Measurements from ENCODE around the gene IFIT3.
"Not testable (repeated sequence)": the region's sequence is repeated elsewhere in the genome, so short reads cannot be mapped to it uniquely, and the experiment has no call there.

Gene IFIT3

DNA sequence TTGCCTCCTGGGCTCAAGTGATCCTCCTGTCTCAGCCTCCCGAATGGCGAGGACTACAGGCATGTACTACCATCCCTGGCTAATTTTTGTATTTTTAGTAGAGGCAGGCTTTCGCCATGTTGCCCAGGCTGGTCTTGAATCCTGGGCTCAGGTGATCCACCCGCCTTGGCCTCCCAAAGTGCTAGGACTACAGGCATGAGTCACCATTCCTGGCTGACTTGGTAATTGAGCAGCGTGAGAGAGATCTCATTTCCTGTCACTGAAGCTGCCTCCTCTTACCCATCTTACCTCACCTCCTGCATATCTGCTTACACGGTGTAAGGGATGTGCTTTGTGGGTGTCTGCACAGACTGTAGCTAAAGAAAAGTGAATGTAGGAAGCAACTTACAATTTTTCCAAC, 9.7 kb downstream of the IFIT3 start:
- DNase-seq: no peak

DNA sequence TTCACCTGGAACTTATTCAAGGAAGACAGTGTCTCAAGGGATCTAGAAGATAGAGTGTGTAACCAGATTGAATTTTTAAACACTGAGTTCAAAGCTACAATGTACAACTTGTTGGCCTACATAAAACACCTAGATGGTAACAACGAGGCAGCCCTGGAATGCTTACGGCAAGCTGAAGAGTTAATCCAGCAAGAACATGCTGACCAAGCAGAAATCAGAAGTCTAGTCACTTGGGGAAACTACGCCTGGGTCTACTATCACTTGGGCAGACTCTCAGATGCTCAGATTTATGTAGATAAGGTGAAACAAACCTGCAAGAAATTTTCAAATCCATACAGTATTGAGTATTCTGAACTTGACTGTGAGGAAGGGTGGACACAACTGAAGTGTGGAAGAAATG, 10.9 kb downstream of the IFIT3 start:
- no peak for DNase-seq

DNA sequence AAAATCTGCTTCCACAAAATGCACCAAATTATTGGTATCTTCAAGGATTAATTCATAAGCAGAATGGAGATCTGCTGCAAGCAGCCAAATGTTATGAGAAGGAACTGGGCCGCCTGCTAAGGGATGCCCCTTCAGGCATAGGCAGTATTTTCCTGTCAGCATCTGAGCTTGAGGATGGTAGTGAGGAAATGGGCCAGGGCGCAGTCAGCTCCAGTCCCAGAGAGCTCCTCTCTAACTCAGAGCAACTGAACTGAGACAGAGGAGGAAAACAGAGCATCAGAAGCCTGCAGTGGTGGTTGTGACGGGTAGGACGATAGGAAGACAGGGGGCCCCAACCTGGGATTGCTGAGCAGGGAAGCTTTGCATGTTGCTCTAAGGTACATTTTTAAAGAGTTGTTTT, 12.1 kb downstream of the IFIT3 start:
- no peak for DNase-seq

DNA sequence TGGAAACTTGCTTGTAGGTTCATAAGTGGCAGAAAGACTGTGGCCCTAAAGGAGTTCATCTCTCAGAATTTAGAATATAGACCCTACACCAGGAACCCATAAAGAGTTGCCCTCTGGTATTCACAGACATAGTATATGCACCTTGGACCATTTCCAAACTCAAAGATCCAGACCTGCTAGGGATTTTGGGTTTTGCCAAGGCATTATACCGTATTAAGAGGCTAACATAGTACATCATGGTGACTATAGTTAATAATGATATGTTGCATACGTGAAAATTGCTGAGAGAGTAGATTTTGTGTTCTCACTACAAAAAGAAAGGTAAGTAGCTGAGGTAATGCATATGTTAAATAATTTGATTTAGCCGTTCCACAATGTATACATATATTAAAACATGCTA, 13.9 kb downstream of the IFIT3 start:
- DNase-seq: no peak

DNA sequence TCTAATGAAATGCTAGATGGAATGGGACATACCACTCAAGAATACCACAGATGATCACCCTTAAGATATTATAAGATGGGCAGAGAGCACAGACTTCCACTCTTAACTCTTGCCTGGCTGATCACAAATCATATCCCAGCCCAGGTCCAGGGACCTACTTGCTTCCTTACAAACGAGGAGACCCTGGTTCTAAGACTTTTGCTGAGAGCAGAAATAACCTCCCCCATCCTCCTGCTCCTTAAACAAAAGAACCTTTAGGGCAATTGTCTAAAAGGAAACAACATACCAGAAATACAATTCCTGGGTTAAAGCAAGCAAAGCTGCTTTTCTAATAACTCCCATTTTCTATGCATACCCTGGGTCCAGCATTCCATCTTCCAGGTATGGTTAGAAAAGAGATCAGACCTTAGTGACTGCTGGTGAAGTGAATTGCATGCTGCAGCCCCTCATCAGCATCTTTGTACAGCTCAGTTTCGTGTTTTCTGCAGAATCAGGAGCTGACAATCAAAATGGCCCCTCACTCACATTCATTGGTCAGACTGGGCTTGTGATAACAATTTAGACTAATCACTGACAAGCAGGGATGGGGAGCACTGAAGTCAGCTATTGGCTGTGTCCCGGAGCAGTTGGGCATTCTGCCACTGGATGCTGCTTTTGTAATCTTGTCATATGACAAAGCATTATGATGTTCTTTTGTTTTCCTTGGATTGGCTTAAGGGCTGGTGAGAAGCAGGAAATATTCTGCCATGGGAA, 14.6 kb downstream of the IFIT3 start:
- peak; percentile 51 for DNase-seq

DNA sequence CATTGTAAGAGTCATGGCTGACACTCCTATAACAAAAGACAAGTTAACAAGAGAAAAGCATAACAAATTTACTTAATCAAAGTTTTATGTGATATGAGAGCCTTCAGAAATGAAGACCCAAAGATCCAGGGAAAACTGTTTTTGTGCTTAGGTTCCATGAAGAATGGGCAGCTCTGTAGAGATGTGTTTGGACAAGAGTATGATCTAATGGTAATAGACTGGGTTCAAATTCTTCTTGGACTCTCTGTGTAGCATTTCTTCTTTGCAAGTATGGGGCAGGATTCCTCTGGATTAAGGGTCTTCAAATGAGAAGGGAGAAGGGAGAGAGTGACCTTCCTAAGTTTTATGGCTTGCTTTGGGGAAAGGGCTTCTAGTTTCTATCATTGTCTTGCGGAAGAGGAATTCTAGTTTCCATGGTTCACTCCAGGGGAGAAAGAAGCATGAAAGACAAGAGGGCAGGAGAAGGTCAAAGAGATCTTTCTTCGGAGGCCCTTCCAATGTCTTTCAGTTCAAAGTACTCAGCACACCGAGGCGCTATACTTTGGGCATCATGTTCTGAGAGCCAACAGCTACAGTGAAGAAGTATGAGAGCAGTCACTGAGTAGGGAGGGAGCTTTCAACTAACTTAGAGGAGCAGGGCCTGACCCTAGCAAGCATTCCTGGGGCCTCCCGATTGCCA, 15.4 kb downstream of the IFIT3 start:
- DNase-seq: no peak

DNA sequence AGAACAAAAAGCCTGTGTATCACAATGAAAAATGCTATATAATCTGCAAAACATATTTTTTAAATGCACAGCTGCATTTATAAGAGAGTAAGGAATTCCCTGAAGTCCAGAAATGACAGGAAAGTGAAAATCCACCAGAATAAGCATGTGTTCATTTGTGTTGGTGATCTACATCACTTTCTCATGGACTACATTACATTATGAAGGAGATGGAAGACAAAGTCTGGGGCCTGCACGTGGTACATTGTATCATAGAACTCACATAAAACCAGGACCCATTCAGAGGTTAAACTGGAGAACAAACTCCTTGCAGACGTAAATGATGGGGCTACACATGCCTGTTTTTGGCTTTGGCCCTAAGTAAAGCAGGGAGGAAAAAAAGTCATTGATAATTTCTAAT, 16.4 kb downstream of the IFIT3 start:
- DNase-seq: no peak

DNA sequence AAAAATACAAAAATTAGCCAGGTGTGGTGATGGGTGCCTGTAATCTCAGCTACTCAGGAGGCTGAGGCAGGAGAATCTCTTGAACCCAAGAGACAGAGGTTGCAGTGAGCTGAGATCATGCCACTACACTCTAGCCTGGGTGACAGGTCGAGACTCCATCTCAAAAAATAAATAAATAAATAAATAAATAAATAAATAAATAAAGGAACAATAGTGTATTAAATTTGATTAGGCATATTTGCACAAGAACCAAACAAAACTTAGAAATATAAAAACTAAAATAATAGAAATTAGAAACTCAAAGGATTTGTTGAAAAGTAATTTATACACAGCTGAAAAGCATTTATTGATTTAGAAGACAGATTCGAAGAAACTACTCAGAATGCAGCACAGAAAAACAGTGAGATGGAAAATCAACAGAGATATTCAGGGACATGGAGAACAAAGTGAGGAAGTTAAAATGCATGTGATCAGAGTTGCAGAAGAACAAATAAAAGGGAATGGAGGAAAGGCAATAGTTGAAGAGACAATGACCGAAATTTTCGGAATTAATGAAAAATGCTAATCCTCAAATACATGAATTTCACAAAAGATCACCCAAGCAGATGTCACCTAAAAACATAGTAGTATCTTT, 17.7 kb downstream of the IFIT3 start:
- no peak for DNase-seq

DNA sequence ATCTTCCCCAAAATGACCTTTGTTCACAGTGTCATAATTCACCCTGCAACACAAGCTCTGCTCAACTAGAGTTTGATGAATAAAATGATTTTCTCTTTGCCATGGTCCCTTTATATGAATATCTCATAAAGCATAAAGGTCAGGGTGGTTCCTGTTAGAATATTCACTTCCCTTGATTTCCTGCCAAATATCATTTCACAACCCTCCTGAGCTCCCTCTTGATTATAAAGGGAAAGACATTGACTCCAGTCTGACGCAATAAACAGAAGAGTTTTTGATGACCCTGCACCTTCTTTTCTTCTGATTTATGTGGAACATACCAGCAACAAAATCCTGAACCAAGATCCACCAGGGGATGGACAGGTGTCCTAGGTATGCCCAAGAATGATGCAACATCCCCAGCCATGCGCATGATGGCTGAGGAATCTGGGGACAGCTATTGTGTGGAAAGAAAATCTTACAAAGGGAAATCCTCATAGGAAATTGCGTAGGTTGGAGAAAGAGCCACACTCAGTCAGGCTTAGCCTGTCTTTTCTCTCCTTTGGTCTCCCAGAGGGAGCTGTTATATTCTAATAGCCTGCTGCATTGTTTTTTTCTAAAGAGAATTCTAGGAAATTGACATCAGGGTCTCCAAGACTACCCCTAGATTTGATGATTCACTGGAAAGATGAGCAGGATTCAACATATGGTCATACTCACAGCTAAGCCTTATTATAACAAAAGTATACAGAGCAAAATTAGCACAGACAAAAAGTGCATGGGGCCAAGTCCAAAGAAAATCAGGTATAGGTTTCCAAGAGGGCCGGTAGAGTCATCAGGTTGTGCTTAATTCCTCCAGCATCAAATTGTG, 18.8 kb downstream of the IFIT3 start:
- DNase-seq: no peak

DNA sequence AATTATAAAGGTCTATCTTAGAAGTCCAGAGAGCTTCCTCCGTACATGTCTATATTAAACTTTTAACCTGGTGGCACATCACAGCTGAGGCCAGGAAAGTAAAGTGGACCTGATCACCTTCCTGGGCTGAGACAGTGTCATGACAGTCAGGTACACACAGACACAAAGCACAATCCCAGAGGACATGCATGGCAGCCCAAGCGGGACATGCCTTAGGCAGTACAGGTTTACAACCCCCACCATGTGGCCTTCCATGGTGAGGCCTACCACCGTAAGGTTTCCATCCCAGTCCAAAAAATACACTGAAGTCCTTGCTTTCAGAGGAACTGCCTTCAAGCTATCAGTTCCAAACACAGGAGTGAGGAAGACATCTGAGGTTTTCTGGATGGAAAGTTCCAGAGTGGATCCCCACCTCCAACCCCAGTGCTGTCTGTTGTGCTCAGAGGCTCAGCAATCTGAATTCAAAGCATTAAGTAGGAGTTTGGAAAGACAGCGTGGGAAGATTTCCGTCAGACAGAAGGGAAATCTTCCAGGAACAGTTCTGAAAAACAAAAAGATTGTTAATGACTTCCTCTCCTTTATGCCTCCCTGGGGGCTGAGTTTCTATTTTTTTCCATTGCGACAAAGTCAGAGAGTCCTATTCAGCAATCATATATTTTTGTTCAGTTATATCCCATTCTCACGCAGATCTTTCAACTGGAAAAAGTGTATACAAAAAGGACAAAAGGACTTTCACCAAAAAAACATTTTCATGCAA, 20.1 kb downstream of the IFIT3 start:
- no peak for DNase-seq

DNA sequence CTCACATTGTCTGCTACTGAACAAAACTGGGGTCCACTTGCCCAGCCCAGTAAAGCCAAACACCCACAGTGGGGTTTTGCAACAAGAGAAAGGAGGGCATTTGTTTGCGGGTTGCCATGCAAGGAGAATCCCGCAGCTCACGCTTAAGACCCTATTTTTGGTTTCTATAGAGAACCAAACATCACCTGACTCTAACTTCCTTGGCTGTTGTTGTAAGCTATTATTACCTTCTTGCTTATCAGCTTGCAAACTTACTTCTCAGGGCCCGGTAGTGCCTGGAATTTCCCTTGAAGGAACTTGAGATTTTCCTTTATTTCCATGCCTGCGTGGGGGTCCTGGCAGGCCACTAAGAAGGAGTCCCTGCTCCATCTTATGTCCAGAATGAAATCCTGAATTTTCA, 20.7 kb downstream of the IFIT3 start:
- DNase-seq: no peak

DNA sequence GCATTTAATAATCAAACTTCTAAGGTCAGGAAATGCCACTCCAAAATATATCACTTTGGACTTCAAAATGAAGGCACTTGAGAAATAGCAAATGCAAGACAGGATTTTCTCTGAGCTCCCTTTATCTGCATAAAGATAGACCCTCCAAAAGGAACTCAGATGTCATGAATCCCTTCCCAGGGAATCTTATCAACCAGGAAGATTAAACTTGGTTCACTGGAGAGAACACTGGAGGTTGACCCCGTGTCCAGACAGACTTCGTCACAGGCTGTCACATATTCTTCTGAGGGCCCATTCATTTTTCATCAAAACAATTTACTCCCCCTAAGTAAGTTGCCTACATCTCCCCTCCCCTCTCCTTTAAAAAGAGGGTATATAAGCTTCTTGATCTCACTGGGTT, 21.2 kb downstream of the IFIT3 start:
- no peak for DNase-seq

DNA sequence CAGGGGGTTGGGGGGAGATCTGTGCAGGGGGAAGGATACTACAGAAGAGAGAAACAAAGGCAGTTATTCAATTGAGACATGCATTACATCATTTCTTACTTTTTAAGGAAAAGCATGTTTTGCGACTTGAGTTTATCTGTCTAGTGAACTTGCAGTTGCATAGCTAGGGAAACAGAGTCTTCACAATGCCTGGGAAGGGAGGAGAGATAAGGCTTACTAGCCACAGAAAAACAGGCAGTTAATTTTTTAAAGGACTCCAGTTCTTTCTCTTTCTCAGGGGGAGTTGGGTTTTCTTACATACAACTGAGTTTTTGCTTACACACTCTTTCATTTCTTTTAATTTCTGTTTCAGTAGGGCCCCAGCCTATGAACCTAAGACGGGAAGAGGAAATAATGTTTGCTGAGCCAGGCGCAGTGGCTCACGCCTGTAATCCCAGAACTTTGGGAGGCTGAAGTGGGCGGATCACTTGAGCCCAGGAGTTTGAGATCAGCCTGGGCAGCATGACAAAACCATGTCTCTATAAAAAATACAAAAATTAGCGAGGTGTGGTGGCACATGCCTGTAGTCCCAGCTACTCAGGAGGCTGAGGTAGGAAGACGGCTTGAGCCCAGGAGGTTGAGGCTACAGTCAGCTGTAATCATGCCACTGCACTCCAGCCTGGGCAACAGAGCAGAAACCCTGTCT, 23.0 kb downstream of the IFIT3 start:
- DNase-seq: not testable (repeated sequence)

DNA sequence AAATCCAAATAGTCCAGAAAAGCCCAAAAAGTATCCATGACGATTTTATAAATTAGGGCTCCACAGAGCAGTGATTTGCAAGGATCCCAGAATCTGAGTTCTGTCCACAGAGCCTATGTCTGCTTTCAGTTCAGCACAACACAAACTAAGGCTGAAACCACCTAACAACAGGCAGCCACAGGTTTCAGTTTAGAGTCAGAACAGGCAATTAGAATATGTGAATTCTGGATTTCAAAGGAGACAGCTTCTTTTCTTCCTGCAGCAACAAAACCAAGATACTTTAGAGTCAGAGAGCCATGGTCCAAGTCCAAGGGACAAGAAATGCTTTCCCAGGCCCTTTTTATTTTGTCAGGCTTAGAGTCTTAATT, 23.6 kb downstream of the IFIT3 start:
- no peak for DNase-seq

DNA sequence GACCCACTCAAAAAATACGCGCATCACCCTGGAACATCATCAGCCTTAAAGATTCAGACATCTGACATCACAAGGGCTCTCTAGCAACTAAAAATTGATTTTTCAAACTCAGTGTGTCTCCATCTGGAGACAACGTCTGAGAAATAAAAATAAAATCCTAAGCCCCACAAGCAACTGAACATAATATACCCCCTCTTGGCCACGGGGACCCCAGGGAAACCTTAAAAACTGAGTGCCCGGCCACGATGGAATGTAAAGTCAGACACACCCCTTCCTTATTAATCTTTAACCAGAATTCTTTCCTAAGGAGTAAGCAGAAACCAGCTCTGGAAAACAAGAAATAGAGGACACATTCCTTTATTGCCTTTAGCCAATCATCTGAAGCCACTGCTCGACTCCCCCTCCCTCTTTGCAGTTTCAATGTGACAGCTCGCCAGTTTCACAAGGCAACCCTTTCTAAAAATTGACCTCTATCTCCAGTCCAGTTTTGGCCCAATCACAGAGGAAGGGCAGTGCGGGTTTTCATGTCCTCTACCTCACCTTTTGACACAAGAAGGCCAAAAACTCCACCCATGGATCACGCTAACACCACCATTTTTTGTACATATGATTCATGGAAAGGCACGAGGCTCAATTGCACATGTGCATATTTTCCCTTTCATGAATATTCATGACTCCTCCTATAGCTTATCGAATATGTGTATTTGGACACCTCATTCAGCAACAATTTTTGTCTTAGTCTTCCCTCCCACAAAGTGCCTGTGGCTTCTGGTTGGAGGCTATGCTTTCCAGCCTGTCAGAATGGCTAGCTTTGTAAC, 24.2 kb downstream of the IFIT3 start:
- no peak for DNase-seq

DNA sequence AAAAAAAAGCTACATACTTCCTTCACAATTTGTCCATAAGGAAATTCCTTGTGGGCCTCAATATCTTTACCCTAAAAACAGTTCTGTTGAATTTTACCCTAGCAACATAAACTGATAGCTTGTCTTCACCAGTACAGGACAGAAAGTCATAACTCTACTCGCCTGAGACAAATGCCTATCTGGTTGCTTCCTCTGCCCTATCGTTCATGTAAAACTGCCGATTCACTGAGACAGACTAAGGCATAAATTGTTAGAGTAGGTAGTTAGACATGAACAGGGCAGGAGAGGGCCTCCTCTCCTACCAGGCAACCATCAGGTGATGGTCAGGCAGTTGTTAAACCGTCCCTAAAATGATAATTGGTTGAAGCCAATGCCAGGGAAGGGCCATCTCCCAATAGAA, 25.0 kb downstream of the IFIT3 start:
- DNase-seq: no peak

DNA sequence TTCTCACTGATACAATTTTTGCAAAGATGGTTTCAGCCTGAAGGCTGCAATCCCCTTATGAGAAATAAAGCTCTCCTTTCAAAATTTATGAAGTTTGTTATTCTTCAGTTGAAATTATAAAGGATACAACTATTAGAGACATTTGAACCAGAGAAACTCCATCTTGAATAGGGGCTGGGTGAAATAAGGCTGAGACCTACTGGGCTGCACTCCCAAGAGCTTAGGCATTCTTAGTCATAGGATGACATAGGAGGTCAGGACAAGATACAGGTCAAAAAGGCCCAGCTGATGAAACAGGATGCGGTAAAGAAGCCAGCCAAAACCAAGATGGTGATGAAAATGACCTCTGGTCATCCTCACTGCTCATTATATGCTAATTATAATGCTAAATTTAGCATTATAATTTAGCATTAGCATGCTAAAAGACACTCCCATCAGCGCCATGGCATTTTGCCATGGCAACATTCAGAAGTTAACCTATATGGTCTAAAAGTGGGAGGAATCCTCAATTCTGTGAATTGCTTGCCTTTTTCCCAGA, 27.7 kb downstream of the IFIT3 start:
- no peak for DNase-seq

DNA sequence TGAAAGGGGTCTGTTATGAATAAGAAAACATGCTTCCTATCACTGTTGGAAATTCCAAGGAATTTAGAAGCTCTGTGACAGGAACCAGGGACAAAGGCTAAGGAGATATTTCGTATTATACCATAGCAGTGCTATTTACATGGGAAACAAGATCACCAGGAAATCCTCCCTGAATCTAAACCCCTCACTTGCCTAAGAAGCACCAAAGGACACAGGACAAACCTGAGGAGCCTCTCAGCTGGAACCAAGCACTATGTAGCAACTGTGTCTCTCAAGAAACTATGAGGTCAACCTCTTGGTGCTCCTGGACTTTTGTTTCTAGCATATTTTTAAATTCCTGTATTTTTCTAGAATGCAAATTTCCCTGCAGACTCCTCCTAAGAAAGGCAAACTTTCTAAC, 29.3 kb downstream of the IFIT3 start:
- DNase-seq: no peak

DNA sequence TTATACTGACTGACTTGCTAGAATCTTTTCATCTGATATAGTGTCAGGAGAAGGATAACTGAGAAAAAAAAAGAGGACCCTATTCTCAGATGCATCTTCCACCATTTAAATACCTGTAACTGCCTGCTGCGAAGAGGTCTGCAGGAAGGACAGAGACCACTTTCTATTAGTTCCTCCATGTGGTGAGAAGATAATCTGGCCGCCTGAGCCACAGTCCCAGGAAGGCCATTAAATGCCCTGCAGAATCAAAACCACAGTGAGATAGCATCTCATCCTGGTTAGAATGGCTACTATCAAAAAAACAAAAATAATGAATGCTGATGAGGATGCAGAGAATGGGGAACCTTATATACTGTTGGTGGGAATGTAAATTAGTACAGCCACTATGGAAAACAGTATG, 30.2 kb downstream of the IFIT3 start:
- DNase-seq: no peak

DNA sequence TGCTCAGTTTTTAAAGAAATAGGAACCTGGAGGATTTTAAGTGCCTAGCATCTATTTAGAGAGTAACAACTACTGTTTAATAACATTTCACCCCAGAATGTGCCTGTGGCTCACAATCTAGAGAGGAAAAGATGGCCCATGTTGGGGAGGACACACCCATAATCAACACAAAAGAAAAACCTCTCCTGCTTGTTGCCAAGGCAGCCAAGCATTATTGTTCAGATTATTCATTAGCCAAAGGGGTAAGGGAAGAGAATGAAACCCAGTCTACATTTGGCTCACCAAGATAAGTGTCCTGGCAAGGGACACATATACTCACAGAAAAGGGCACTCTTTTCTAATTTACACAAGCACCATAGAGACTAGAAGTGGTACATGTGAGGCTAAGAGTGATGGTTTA, 32.4 kb downstream of the IFIT3 start:
- DNase-seq: no peak

DNA sequence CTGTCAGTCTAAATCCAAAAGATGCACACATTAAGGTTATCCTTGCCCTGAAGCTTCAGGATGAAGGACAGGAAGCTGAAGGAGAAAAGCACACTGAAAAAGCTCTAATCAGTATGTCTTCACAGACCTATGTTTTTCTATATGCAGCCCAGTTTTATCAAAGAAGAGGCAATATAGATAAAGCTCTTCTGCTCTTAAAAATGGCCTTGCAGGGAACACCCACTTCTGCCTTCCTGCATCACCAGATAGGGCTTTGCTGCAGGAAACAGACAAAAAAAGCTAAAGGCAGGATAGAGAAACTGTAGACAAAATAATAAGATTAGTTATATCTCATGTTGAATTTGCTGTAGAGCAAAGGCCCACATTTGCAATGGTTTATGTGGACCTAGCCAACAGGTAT, 35.1 kb downstream of the IFIT3 start:
- no peak for DNase-seq
